GM12873 (cell line): Measurements from ENCODE around the gene CERS6.

Experiments used
- CTCF ChIP-seq: IDR thresholded peaks from 2 replicates; pipeline ENCODE4 v1.5.1; 2012; ENCODE audit warnings: low read depth, mild to moderate bottlenecking, moderate library complexity, low read length, control low read depth; ENCODE audit not compliant: insufficient read depth; ENCODE audit errors: missing control alignments

The CERS6 gene

GRCh38 chr2:168567836-168568235 lies 111.8 kb downstream of the CERS6 start:
- no peak for TF ChIP-seq CTCF

- TF ChIP-seq CTCF, result no peak
These were observed 112.6 kb downstream of the CERS6 start for GRCh38 chr2:168568476-168569267.

GRCh38 chr2:168571061-168571460 lies 115.0 kb downstream of the CERS6 start:
- TF ChIP-seq CTCF, result no peak

GRCh38 chr2:168573128-168573903 lies 117.2 kb downstream of the CERS6 start:
- no peak for TF ChIP-seq CTCF

GRCh38 chr2:168574856-168575630 lies 119.0 kb downstream of the CERS6 start:
- TF ChIP-seq CTCF, result no peak

- no peak for TF ChIP-seq CTCF
These were observed 121.8 kb downstream of the CERS6 start for GRCh38 chr2:168577885-168578284.
